Measurements from ENCODE around the gene CCT7. TPM values are rescaled to one million over a fixed set of nuclear protein-coding genes. Genes with fewer than 3 reads are reported as not detected.
A peak's percentile ranks its signal among the peaks of the same experiment; 100 is the strongest.

CCT7 gene
- total RNA-seq, 6 experiments from 2014 or later = 83.5 to 131 (median 99.4) TPM

- TF ChIP-seq, protein P1, sequence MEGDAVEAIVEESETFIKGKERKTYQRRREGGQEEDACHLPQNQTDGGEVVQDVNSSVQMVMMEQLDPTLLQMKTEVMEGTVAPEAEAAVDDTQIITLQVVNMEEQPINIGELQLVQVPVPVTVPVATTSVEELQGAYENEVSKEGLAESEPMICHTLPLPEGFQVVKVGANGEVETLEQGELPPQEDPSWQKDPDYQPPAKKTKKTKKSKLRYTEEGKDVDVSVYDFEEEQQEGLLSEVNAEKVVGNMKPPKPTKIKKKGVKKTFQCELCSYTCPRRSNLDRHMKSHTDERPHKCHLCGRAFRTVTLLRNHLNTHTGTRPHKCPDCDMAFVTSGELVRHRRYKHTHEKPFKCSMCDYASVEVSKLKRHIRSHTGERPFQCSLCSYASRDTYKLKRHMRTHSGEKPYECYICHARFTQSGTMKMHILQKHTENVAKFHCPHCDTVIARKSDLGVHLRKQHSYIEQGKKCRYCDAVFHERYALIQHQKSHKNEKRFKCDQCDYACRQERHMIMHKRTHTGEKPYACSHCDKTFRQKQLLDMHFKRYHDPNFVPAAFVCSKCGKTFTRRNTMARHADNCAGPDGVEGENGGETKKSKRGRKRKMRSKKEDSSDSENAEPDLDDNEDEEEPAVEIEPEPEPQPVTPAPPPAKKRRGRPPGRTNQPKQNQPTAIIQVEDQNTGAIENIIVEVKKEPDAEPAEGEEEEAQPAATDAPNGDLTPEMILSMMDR (IDR thresholded peaks at IDR 0.05) = no peak
- TF ChIP-seq POLR2A (IDR thresholded peaks at IDR 0.05) = no peak
- WGBS (ENCODE audit: insufficient coverage, low coverage, low lambda C conversion rate, missing lambda C conversion rate) = 48% methylated on average over 5 of the region's 5 CpGs
- no peaks in the 10 kb centered on the region for H3K36me3 ChIP-seq
- peak overlapping the region in 1 of 3 donors; percentile 60 for H3K4me3 ChIP-seq
- peaks cover 0 to 3% (median 1%) of the 10 kb centered on the region in 4 donors for H3K4me1 ChIP-seq
- peak; percentile 45 to 73 (median 64) for ATAC-seq
- no peaks in the 10 kb centered on the region for H3K9me3 ChIP-seq
- intact Hi-C loops (cut with DNase I) = no loop called here
- H3K27ac ChIP-seq = no peak overlapping the region
- no peak for DNase-seq
- no peaks in the 10 kb centered on the region for H3K27me3 ChIP-seq
Measured at GRCh38 chr2:73285159-73285739, 51.1 kb downstream of the CCT7 start.

DNA sequence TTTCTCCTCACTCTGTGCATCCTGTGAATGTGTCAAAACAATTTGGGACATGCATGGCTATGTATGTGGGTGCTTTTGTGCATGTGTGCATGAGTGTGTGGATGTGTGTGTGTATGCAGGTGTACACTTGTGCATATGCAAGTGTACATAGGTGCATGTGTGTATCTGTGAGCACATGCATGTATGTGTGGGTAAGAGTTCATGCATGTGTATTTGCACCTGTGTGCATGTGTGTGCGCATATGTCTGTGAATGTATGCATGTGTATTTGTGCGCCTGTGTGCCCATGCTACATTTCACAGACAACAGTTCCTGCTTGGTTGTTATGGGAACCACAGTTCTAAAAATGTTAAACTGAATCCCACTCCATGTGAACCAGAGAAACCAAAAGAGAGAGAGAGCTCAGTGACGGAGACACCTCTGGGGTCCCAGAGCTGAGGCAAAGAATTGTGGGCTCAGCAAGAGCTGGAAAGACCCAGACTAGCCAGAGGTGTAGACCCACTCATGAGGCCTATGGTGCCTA lies 52.1 kb downstream of the CCT7 start:
- DNase-seq (no peak), ATAC-seq (no peak)
- Histone ChIP-seq H3K4me3 (no peak overlapping the region), H3K27ac (no peak overlapping the region), H3K4me1 (peaks cover 0 to 3% (median 1%) of the 10 kb centered on the region in 4 donors), H3K9me3 (no peaks in the 10 kb centered on the region), H3K36me3 (no peaks in the 10 kb centered on the region), H3K27me3 (peaks cover 0 to 3% of the 10 kb centered on the region in 2 donors)
- intact Hi-C loops (cut with DNase I) = no loop called here
- WGBS (ENCODE audit: insufficient coverage, low coverage, low lambda C conversion rate, missing lambda C conversion rate) = 73% methylated on average over 2 of the region's 3 CpGs
- TF ChIP-seq POLR2A (IDR thresholded peaks at IDR 0.05) = no peak
- TF ChIP-seq, protein P1 (IDR thresholded peaks at IDR 0.05) = no peak

DNA sequence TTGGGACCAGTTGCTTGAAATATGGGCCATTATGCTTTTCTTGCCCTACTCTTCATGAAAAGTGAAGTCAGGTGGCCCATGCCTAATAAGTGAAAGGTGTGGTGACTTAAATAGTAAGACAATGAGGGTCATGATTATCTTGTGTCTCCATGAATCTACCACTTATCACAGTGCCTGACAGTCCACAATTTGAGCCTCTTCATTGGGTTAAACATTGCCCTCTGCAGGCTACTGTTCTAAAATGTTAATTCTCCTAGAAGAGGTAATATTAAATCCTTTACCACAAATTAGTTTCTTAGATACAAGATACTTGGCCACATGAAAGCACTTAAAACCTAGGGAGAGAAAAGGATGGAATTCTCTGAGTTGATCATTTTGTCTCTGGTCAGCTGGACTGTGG lies 55.2 kb downstream of the CCT7 start:
- no peak overlapping the region for H3K4me3 ChIP-seq
- DNase-seq = no peak
- H3K4me1 ChIP-seq = peaks cover 0 to 5% (median 2%) of the 10 kb centered on the region in 4 donors
- no peak overlapping the region for H3K27ac ChIP-seq
- H3K36me3 ChIP-seq = no peaks in the 10 kb centered on the region
- TF ChIP-seq, protein P1 (IDR thresholded peaks at IDR 0.05) = no peak
- no peak for TF ChIP-seq POLR2A (IDR thresholded peaks at IDR 0.05)
- ATAC-seq = no peak
- intact Hi-C loops (cut with DNase I) = no loop called here
- peaks cover 0 to 20% of the 10 kb centered on the region in 2 donors for H3K27me3 ChIP-seq
- H3K9me3 ChIP-seq = no peaks in the 10 kb centered on the region

- Histone ChIP-seq H3K4me3 (no peak overlapping the region), H3K27ac (no peak overlapping the region), H3K4me1 (peaks cover 0 to 5% (median 0%) of the 10 kb centered on the region in 4 donors), H3K36me3 (no peaks in the 10 kb centered on the region), H3K9me3 (no peaks in the 10 kb centered on the region), H3K27me3 (peaks cover 0 to 25% of the 10 kb centered on the region in 2 donors)
- intact Hi-C loops (cut with DNase I) = no loop called here
- ATAC-seq (peak; percentile 52 to 62 (median 58)), DNase-seq (peak in 1 of 3 donors; percentile 26)
- TF ChIP-seq POLR2A (IDR thresholded peaks at IDR 0.05) = no peak
- TF ChIP-seq, protein P1 (IDR thresholded peaks at IDR 0.05) = peak; percentile 12 to 60 (median 54)
- WGBS (ENCODE audit: insufficient coverage, low coverage, low lambda C conversion rate, missing lambda C conversion rate) = 57% methylated on average over 5 of the region's 6 CpGs
Measured at GRCh38 chr2:73290049-73290839, 56.1 kb downstream of the CCT7 start.

Measured in right lobe of liver (tissue), 6 donors.